GM12878 (cell line): Measurements from ENCODE around the gene KDF1. TPM values are rescaled to one million over a fixed set of nuclear protein-coding genes. Genes with fewer than 3 reads are reported as not detected.

Experiments
- ATAC-seq: fragments of 200-7000 bp; cut with Tn5 transposase; 3 replicates; pipeline ENCODE4 v1.9.1; 2020; ENCODE audit warnings: mild to moderate bottlenecking, moderate library complexity
- BruUV-seq: library from RNA; stranded (reverse); fragments of 400-500 nt; replicated peaks from 2 replicates; lab custom pipeline; 2021; lab: Mats Ljungman, UMichigan
- CTCF ChIA-PET: fragments of 300-600 bp; sonication (Branson Sonifier 250); formaldehyde crosslinking; extraction: SDS; loops from one replicate; lab custom pipeline; 2021; ENCODE audit warnings: inconsistent platforms; lab: Yijun Ruan, JAX
- POLR2A ChIA-PET: fragments of 350-600 bp; formaldehyde crosslinking; extraction: SDS; loops from one replicate; lab custom pipeline; 2021; ENCODE audit warnings: inconsistent platforms; lab: Charles Lee
- RAD21 ChIA-PET: fragments of 300-600 bp; sonication (Branson Sonifier 250); formaldehyde crosslinking; loops from one replicate; lab custom pipeline; 2023; ENCODE audit warnings: antibody characterized with exemption; ENCODE audit not compliant: unreplicated experiment; lab: Charles Lee
- SMC1A ChIA-PET: fragments of 300-600 bp; sonication (Branson Sonifier 250); formaldehyde crosslinking; loops from one replicate; lab custom pipeline; 2023; ENCODE audit not compliant: unreplicated experiment, uncharacterized antibody; lab: Charles Lee
- DNase-seq: peaks from one replicate; pipeline ENCODE4 v3.0.0-alpha.2; 2011; ENCODE audit warnings: low read depth, low spot score
- FAIRE-seq: peaks from 3 replicates; lab custom pipeline; 2011; peaks lifted over from hg19 to GRCh38; lab: Jason Lieb, UNC
- H2AFZ ChIP-seq: 2 replicates; pipeline ENCODE4 v1.6.0; 2011; ENCODE audit warnings: low read depth, low read length, control low read depth; ENCODE audit not compliant: control insufficient read depth
- H3K27ac ChIP-seq: 2 replicates; pipeline ENCODE4 v1.5.1; 2011; ENCODE audit warnings: control low read depth; ENCODE audit not compliant: control insufficient read depth, insufficient read depth
- H3K27me3 ChIP-seq, 2 experiments: replicated peaks in 1 of 2; 2 replicates each; pipeline versions ENCODE4 v1.6.0 to v1.6.1; 2011; ENCODE audit warnings: low read length in 1 of 2; ENCODE audit not compliant: control insufficient read depth in 2 of 2, insufficient read depth in 2 of 2
- H3K36me3 ChIP-seq, 2 experiments: 2 replicates each; pipeline ENCODE4 v1.5.1; 2011; ENCODE audit warnings: low read length in 1 of 2; ENCODE audit not compliant: control insufficient read depth in 2 of 2, insufficient read depth in 2 of 2
- H3K4me1 ChIP-seq: 2 replicates; pipeline ENCODE4 v1.6.1; 2011; ENCODE audit warnings: mild to moderate bottlenecking, low read length, moderate library complexity, mixed read lengths; ENCODE audit not compliant: control insufficient read depth, insufficient read depth
- H3K4me2 ChIP-seq: 2 replicates; pipeline ENCODE4 v1.6.0; 2011; ENCODE audit warnings: control low read depth; ENCODE audit not compliant: control insufficient read depth, insufficient read depth
- H3K4me3 ChIP-seq: fragments of 200-600 bp; sonication (generic); 2 replicates; pipeline ENCODE4 v1.5.1; 2016
- H3K79me2 ChIP-seq: 2 replicates; pipeline ENCODE4 v1.6.0; 2011; ENCODE audit warnings: low read length; ENCODE audit not compliant: control insufficient read depth, insufficient read depth
- H3K9ac ChIP-seq: 2 replicates; pipeline ENCODE4 v1.8.0; 2011; ENCODE audit warnings: low read length, control low read depth, mixed read lengths; ENCODE audit not compliant: control insufficient read depth, insufficient read depth
- H3K9me3 ChIP-seq: replicated peaks from 3 replicates; pipeline ENCODE4 v1.5.1; 2011; ENCODE audit warnings: mild to moderate bottlenecking, low read length; ENCODE audit not compliant: control insufficient read depth, insufficient read depth
- H4K20me1 ChIP-seq: 2 replicates; pipeline ENCODE4 v1.6.0; 2011; ENCODE audit not compliant: control insufficient read depth, insufficient read depth
- CREB1 ChIP-seq: IDR thresholded peaks from 2 replicates; pipeline ENCODE4 v1.6.1; 2012; ENCODE audit warnings: low read depth, mild to moderate bottlenecking, inconsistent platforms
- HDGF ChIP-seq: fragments of 450-650 bp; IDR thresholded peaks from 2 replicates; pipeline ENCODE4 v1.6.1; 2016; ENCODE audit warnings: antibody characterized with exemption
- TCF3 ChIP-seq: IDR thresholded peaks from 2 replicates; pipeline ENCODE4 v1.6.1; 2012; ENCODE audit warnings: low read depth, mild to moderate bottlenecking, low read length, borderline replicate concordance; ENCODE audit not compliant: insufficient read depth
- ZSCAN29 ChIP-seq: fragments of 450-650 bp; IDR thresholded peaks from 2 replicates; pipeline ENCODE4 v1.6.1; 2017; ENCODE audit warnings: mild to moderate bottlenecking, moderate library complexity
- WGBS: methylation state at CpG from one replicate; pipeline ENCODE4 v1.1.6; 2016; ENCODE audit warnings: low lambda C conversion rate; ENCODE audit not compliant: insufficient replicate concordance, insufficient coverage; ENCODE audit errors: missing lambda C conversion rate; 5-methylcytosine and 5-hydroxymethylcytosine counted together
- in situ Hi-C: fragments of 300-500 bp; cut with MboI; formaldehyde crosslinking; loops from 9 replicates; pipeline ENCODE4 v1.14.3; 2018; ENCODE audit warnings: mixed read lengths
- intact Hi-C: fragments of 100-400 bp; cut with micrococcal nuclease; formaldehyde crosslinking; loops from one replicate; pipeline ENCODE4 v1.14.2; 2022; ENCODE audit not compliant: unreplicated experiment
- polyA plus RNA-seq, 11 experiments: library from polyadenylated mRNA; depleted of rRNA in 4 of 11; unstranded in 6 of 11; stranded (reverse) in 5 of 11; fragments of >200 nt; fragmentation: Nextera tagmentation in 4 of 11; fragmentation: Illumina TruSeq in 1 of 11; extraction: Ambion mirVana in 4 of 11; extraction: Trizol in 1 of 11; gene quantifications; 1 replicate in 1 of 11; 2 replicates in 10 of 11; pipeline versions ENCODE4 v1.2.1 to v1.2.3, GENCODE V29; 2011 to 2016; ENCODE audit warnings: inconsistent platforms in 2 of 11, missing spikeins in 2 of 11, low read depth in 1 of 11
- total RNA-seq, 4 experiments: library from RNA; depleted of rRNA in 3 of 4; stranded (reverse); fragments of >200 nt in 3 of 4; fragmentation: Illumina TruSeq in 1 of 4; extraction: Trizol in 1 of 4; gene quantifications; 2 replicates each; pipeline versions ENCODE4 v1.2.1 to v1.2.3, GENCODE V29; 2013 to 2021
- TF ChIP-seq, protein P1 (sequence below), 3 experiments: IDR thresholded peaks in 2 of 3; conservative IDR thresholded peaks in 1 of 3; 2 replicates each; pipeline ENCODE4 v1.5.1; 2011; ENCODE audit warnings: low read depth in 3 of 3, low read length in 3 of 3, mild to moderate bottlenecking in 3 of 3, control low read depth in 2 of 3, moderate library complexity in 2 of 3, inconsistent platforms in 1 of 3, mixed read lengths in 1 of 3; ENCODE audit not compliant: control insufficient read depth in 2 of 3, insufficient read depth in 1 of 3; ENCODE audit errors: extremely low read depth in 1 of 3
- TF ChIP-seq, protein P2 (sequence below): IDR thresholded peaks from 2 replicates; pipeline ENCODE4 v1.6.1; 2012; ENCODE audit warnings: low read depth, low read length, improper control_type of control experiment

The KDF1 gene
- total and polyA plus RNA-seq, 10 of the 15 experiments (the other 5 are each of a cell fraction or from before 2014, with no cell fraction given): 0.03 to 0.13 (median 0.04) TPM; not detected in 7

DNA sequence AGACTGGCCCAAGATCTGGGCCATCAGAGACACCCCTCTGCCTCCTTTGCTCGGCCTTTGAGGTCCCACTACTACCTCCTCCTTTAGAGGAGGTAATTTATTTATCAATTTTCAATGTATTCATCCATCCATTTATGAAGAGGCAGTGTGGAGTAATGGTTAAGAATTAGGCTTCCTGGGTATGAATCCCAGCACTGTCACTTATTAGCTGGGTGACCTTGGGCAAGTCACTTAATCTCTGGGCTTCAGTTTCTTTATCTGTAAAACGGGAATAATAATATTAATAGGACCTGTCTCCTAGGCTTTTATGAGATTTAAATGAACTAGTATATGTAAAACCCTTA is 48.1 kb downstream of the KDF1 start:
- WGBS: 0% methylated on average over 2 of the region's 2 CpGs
- ChIA-PET CTCF (no interaction called here), POLR2A (no interaction called here), SMC1A (no interaction called here), RAD21 (no interaction called here)
- ATAC-seq (no peak), FAIRE-seq (no peak), DNase-seq (no peak)
- no TSS peak for BruUV-seq
- Histone ChIP-seq H3K27ac (no peak overlapping the region), H3K9ac (no peak overlapping the region), H3K36me3 (no peaks in the 10 kb centered on the region), H2AFZ (no peak overlapping the region), H3K4me2 (no peak overlapping the region), H3K9me3 (no peaks in the 10 kb centered on the region), H3K4me1 (no peaks in the 10 kb centered on the region), H4K20me1 (no peaks in the 10 kb centered on the region), H3K27me3 (no peaks in the 10 kb centered on the region; a peak in 1 of 4 replicates), H3K79me2 (no peaks in the 10 kb centered on the region), H3K4me3 (no peak overlapping the region)
- in situ Hi-C loops: no loop called here
- no peak for TF ChIP-seq ZSCAN29
- TF ChIP-seq, protein P1, sequence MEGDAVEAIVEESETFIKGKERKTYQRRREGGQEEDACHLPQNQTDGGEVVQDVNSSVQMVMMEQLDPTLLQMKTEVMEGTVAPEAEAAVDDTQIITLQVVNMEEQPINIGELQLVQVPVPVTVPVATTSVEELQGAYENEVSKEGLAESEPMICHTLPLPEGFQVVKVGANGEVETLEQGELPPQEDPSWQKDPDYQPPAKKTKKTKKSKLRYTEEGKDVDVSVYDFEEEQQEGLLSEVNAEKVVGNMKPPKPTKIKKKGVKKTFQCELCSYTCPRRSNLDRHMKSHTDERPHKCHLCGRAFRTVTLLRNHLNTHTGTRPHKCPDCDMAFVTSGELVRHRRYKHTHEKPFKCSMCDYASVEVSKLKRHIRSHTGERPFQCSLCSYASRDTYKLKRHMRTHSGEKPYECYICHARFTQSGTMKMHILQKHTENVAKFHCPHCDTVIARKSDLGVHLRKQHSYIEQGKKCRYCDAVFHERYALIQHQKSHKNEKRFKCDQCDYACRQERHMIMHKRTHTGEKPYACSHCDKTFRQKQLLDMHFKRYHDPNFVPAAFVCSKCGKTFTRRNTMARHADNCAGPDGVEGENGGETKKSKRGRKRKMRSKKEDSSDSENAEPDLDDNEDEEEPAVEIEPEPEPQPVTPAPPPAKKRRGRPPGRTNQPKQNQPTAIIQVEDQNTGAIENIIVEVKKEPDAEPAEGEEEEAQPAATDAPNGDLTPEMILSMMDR (IDR thresholded peaks at IDR 0.05 in 2 of 3, conservative IDR thresholded peaks at IDR 0.05 in 1 of 3; ENCODE audit: control insufficient read depth in 2 of 3, extremely low read depth in 1 of 3, insufficient read depth in 1 of 3, low read depth in 3 of 3, low read length in 3 of 3): no peak
- no peak for TF ChIP-seq CREB1
- intact Hi-C loops: no loop called here

DNA sequence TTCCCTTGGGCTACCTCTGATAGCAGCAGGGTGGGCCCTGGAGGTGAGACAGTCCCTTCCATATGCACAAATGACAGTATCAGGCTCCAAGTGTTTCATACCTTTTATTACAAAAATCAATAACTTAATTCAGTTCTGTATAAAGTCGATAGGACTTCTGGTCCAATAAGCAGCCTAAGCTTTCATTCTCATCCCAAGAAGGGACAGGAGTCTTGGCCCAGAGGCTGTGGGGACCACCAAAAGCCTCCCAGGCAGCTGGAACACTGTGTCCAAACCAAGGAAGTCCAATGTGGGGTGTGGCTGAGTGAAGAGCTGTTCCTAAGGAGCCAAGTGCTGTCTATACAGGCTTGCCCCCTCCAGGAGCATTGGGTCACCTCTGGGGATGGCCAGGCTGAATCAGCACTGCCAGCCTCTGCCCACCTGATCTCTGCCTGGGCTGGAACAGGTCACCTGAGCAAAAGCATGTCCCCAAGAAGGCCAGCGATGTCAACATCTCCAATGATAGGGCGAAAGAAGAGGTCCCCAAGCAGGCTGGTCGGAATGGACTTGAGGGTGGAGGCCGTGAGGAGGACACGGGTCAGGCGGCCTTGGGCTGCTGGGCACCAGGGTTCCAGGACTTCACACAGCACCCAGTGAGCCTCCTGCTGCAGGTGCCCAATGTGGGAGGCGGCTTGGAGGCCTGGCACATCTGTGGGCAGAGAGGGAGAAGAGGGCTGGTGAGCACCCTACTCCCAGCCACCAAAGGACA is 48.7 kb downstream of the KDF1 start:
- ChIA-PET POLR2A (no interaction called here), CTCF (no interaction called here), RAD21 (no interaction called here), SMC1A (interaction anchor here (1.2 kb wide), 1 partner anchor 10 kb away, joined by 3 read pairs; the partner anchor contains the start of gene NUDC)
- no peak overlapping the region for H3K9ac ChIP-seq
- no peaks in the 10 kb centered on the region for H3K36me3 ChIP-seq
- no peaks in the 10 kb centered on the region for H4K20me1 ChIP-seq
- H3K4me1 ChIP-seq: no peaks in the 10 kb centered on the region
- H3K9me3 ChIP-seq: no peaks in the 10 kb centered on the region
- in situ Hi-C loops: no loop called here
- no peak overlapping the region for H3K4me3 ChIP-seq
- H3K27ac ChIP-seq: no peak overlapping the region
- intact Hi-C loops: no loop called here
- ATAC-seq (no peak), DNase-seq (no peak), FAIRE-seq (no peak)
- BruUV-seq: no TSS peak
- no peak overlapping the region for H2AFZ ChIP-seq
- TF ChIP-seq, protein P1 (IDR thresholded peaks at IDR 0.05 in 2 of 3, conservative IDR thresholded peaks at IDR 0.05 in 1 of 3; ENCODE audit: control insufficient read depth in 2 of 3, extremely low read depth in 1 of 3, insufficient read depth in 1 of 3, low read depth in 3 of 3, low read length in 3 of 3): no peak
- TF ChIP-seq, protein P2, sequence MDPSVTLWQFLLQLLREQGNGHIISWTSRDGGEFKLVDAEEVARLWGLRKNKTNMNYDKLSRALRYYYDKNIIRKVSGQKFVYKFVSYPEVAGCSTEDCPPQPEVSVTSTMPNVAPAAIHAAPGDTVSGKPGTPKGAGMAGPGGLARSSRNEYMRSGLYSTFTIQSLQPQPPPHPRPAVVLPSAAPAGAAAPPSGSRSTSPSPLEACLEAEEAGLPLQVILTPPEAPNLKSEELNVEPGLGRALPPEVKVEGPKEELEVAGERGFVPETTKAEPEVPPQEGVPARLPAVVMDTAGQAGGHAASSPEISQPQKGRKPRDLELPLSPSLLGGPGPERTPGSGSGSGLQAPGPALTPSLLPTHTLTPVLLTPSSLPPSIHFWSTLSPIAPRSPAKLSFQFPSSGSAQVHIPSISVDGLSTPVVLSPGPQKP: no peak
- no peak for TF ChIP-seq TCF3
- TF ChIP-seq HDGF: no peak
- no peaks in the 10 kb centered on the region; a peak in 1 of 4 replicates for H3K27me3 ChIP-seq
- H3K4me2 ChIP-seq: no peak overlapping the region
- 9% methylated on average over 8 of the region's 8 CpGs for WGBS
- no peaks in the 10 kb centered on the region for H3K79me2 ChIP-seq
